Esophagus muscularis mucosa (tissue), 4 donors: ENCODE results near the gene SARS2. TPM values are rescaled to one million over a fixed set of nuclear protein-coding genes. Genes with fewer than 3 reads are reported as not detected.
"Not testable (repeated sequence)": the region's sequence is repeated elsewhere in the genome, so short reads cannot be mapped to it uniquely, and the experiment has no call there.

Experiments
- DNase-seq: peaks from one replicate; pipeline ENCODE4 v3.0.0-alpha.2; 2017; ENCODE audit errors: extremely low spot score
- H3K27ac ChIP-seq, 4 donors: fragments of 200-600 bp; sonication (generic); replicated peaks in 1 of 4; 1 replicate in 3 of 4; 2 replicates in 1 of 4; pipeline ENCODE4 v1.5.1; 2016 to 2019; ENCODE audit warnings: mild to moderate bottlenecking in 1 of 4
- H3K27me3 ChIP-seq, 4 donors: fragments of 200-600 bp; sonication (generic); one replicate each; pipeline versions ENCODE4 v1.5.1 to v1.6.0; 2016 to 2019
- H3K36me3 ChIP-seq, 4 donors: fragments of 200-600 bp; sonication (generic); one replicate each; pipeline ENCODE4 v1.5.1; 2016 to 2019
- H3K4me1 ChIP-seq, 4 donors: fragments of 200-600 bp; sonication (generic); one replicate each; pipeline ENCODE4 v1.5.1; 2016 to 2019
- H3K4me3 ChIP-seq, 4 donors: fragments of 200-600 bp; sonication (generic); 1 replicate in 2 of 4; 2 replicates in 2 of 4; pipeline ENCODE4 v1.5.1; 2016 to 2019; ENCODE audit warnings: mild to moderate bottlenecking in 4 of 4, moderate library complexity in 1 of 4
- H3K9me3 ChIP-seq, 4 donors: fragments of 200-600 bp; sonication (generic); 1 replicate in 3 of 4; 2 replicates in 1 of 4; pipeline ENCODE4 v1.5.1; 2016 to 2019
- EP300 ChIP-seq: sonication (generic); formaldehyde crosslinking; IDR thresholded peaks from one replicate; pipeline ENCODE4 v1.6.1; 2017; ENCODE audit warnings: antibody characterized with exemption
- POLR2A ChIP-seq: fragments of 450-650 bp; IDR thresholded peaks from one replicate; pipeline ENCODE4 v1.6.1; 2017; ENCODE audit warnings: antibody characterized with exemption, moderate library complexity, mild to moderate bottlenecking, low read depth
- POLR2AphosphoS5 ChIP-seq, 2 donors: sonication (generic); formaldehyde crosslinking; IDR thresholded peaks; one replicate each; pipeline ENCODE4 v1.6.1; 2017; ENCODE audit warnings: antibody characterized with exemption in 2 of 2
- WGBS: methylation state at CpG from one replicate; pipeline ENCODE4 v1.1.5; 2018; 5-methylcytosine and 5-hydroxymethylcytosine counted together
- intact Hi-C: fragments of 100-400 bp; cut with DNase I; formaldehyde crosslinking; loops from one replicate; pipeline ENCODE4 v1.15.1; 2023
- total RNA-seq, 4 donors: library from RNA; depleted of rRNA; stranded (reverse); fragments of >200 nt; gene quantifications; one replicate each; pipeline versions ENCODE4 v1.1.0 to v1.2.1, GENCODE V29; 2016
- TF ChIP-seq, protein P1 (sequence below), 3 experiments: fragments of 200-600 bp in 2 of 3; fragments of 450-650 bp in 1 of 3; sonication (generic) in 2 of 3; IDR thresholded peaks; one replicate each; pipeline ENCODE4 v1.5.1; 2017 to 2019; ENCODE audit warnings: antibody characterized with exemption in 3 of 3, mild to moderate bottlenecking in 2 of 3, moderate library complexity in 1 of 3

SARS2 gene
- total RNA-seq, 4 donors from 2014 or later = 6.8 to 14.6 (median 9.1) TPM

DNA sequence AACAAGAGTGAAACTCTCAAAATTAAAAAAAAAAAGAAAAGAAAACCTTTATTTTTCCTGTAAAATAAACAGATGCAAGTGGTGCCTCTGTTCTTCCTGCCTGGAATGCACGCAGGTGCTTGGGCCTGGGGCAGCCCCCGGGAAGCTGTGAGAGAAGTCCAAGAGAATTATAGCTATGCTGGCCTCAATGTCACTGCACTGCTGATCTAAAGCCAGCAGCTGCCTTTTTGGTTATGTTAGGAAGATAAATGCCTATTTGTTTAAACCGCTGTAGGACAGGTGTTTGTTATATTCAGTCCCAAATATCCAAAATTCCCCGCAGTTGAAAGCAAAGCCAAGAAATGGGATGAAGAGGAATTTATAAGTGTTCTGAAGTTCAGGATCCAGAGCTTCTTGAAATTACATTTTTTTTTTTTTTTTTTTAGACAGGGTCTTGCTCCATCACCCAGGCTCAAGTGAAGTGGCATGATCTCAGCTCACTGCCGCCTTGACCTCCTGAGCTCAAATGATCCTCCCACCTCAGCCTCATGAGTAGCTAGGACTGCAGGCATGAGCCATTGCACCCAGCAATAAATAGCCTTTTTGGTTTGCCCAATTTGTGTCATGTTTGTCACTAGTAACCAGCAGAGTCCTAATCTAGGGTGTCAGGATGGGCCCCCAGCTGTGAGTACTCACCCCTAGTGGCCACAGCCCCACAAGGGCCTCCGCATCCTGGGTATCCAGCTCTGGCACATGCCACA, 54.7 kb downstream of the SARS2 start:
- intact Hi-C loops = no loop called here
- Histone ChIP-seq H3K9me3 (no peaks in the 10 kb centered on the region), H3K4me3 (no peak overlapping the region), H3K27me3 (no peaks in the 10 kb centered on the region), H3K4me1 (peaks cover 11 to 14% (median 14%) of the 10 kb centered on the region in 4 donors), H3K27ac (no peak overlapping the region), H3K36me3 (peaks cover 0 to 25% (median 20%) of the 10 kb centered on the region in 4 donors)
- no peak for DNase-seq
- TF ChIP-seq POLR2A (no peak), EP300 (no peak), POLR2AphosphoS5 (IDR thresholded peaks at IDR 0.05) (no peak)
- TF ChIP-seq, protein P1, sequence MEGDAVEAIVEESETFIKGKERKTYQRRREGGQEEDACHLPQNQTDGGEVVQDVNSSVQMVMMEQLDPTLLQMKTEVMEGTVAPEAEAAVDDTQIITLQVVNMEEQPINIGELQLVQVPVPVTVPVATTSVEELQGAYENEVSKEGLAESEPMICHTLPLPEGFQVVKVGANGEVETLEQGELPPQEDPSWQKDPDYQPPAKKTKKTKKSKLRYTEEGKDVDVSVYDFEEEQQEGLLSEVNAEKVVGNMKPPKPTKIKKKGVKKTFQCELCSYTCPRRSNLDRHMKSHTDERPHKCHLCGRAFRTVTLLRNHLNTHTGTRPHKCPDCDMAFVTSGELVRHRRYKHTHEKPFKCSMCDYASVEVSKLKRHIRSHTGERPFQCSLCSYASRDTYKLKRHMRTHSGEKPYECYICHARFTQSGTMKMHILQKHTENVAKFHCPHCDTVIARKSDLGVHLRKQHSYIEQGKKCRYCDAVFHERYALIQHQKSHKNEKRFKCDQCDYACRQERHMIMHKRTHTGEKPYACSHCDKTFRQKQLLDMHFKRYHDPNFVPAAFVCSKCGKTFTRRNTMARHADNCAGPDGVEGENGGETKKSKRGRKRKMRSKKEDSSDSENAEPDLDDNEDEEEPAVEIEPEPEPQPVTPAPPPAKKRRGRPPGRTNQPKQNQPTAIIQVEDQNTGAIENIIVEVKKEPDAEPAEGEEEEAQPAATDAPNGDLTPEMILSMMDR (IDR thresholded peaks at IDR 0.05) = no peak
- WGBS = 73% methylated on average over 6 of the region's 6 CpGs

DNA sequence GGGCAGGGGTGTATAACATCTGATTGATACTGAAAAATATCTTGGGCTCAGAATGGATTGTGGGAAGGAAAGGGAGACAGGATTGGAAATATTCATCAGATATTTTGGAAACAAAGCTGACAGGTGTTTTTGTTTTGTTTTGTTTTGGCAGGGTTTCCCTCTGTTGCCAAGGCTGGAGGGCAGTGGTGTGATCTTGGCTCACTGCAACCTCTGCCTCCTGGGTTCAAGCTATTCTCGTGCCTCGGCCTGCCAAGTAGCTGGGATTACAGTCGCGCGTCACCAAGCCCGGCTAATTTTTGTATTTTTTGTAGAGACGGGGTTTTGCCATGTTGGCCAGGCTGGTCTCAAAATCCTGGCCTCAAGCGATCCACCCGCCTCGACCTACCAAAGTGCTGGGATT, 57.2 kb downstream of the SARS2 start:
- H3K27me3 ChIP-seq, H3K36me3 ChIP-seq, intact Hi-C loops, DNase-seq, H3K4me3 ChIP-seq, H3K27ac ChIP-seq, H3K9me3 ChIP-seq: not testable (repeated sequence)
- WGBS = 91% methylated on average over 10 of the region's 10 CpGs
- peaks cover 27 to 29% (median 29%) of the 10 kb centered on the region in 4 donors for H3K4me1 ChIP-seq

DNA sequence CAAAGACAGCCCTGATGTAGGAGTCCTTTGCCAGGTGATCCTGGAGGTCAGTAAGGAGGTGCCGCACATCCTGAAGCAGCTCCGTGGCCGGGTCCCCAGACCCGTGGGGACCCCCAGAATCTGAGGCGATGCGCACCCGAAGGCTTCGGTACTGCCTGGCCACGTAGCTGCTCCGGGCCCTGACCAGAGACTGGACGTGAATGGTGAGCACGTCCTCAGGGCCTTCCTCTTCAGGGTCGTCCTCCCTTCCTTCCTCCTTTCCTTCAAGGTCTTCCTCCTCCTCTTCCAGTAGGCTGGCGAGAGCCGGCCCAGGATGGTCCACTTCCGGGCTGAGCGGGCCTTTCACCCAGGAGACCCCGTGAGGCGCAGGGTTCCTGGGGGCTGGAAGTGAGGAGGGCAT, 60.0 kb downstream of the SARS2 start:
- H3K36me3 ChIP-seq = no peaks in the 10 kb centered on the region
- 94% methylated on average over 17 of the region's 19 CpGs for WGBS
- peaks cover 16 to 22% (median 20%) of the 10 kb centered on the region in 4 donors for H3K4me1 ChIP-seq

DNA sequence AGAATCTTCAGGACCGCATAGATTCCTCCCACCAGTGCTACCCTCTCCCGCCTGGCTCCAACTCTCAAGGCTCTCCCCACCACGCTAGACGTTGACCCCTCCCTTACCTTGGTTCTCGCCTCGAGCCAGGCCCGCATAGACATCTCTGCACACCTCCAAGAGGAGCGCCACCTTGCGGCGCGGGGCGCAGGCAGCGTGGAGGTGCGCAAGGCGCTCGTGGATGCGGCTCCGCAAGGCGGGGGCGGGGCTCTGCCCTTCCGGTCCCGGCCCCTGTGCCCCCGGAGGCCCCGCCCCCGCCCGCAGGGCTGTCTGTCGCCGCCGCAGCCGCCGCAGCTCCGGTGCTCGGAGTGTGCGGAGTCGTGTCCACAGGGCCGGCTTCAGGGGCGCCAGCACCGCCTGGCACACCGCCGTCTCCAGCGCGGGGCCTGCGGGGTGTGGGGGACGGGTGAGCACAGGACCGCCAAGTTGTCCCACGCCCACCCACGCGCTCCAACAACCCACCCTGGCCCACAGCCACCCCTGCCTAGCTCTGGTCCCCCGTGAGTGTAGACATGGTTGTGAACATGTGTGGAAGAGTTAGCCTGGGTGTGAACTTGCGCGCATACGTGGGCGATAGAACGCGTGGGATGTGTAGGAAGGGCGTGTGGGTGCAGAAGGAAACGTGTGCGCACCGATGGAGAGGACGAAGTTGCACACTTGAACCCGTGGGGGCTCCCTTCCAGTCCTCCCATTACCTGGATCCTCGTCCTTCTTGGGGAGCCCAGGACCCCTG, 60.5 kb downstream of the SARS2 start:
- DNase-seq = no peak
- Histone ChIP-seq H3K36me3 (no peaks in the 10 kb centered on the region), H3K9me3 (no peaks in the 10 kb centered on the region), H3K27ac (peak overlapping the region; percentile 45 to 70 (median 63)), H3K27me3 (peaks cover 0 to 4% (median 0%) of the 10 kb centered on the region in 4 donors), H3K4me3 (peak overlapping the region; percentile 57 to 61 (median 58)), H3K4me1 (peaks cover 16 to 22% (median 20%) of the 10 kb centered on the region in 4 donors)
- WGBS = 30% methylated on average over 33 of the region's 62 CpGs
- intact Hi-C loops = loop anchor here (2.0 kb wide), 1 partner anchor 17 kb away; no protein-coding TSS in a partner anchor
- TF ChIP-seq, protein P1 (IDR thresholded peaks at IDR 0.05) = peak; percentile 80 to 94 (median 84)
- TF ChIP-seq EP300 (no peak), POLR2A (no peak), POLR2AphosphoS5 (IDR thresholded peaks at IDR 0.05) (peak; percentile 74 to 79)

More for the DNA sequence above, 60.0 kb downstream of the SARS2 start:
- DNase-seq = no peak
- intact Hi-C loops = no loop called here
- Histone ChIP-seq H3K9me3 (no peaks in the 10 kb centered on the region), H3K27ac (peak overlapping the region in 3 of 4 donors; percentile 19 to 58 (median 45)), H3K27me3 (peaks cover 0 to 4% (median 0%) of the 10 kb centered on the region in 4 donors), H3K4me3 (peak overlapping the region in 1 of 4 donors; percentile 60)
- TF ChIP-seq POLR2A = no peak
- TF ChIP-seq, protein P1 (IDR thresholded peaks at IDR 0.05) = no peak
- no peak for TF ChIP-seq POLR2AphosphoS5 (IDR thresholded peaks at IDR 0.05)
- TF ChIP-seq EP300 = no peak
